ENCODE results near the gene FAM237B.
"Not testable (repeated sequence)": the region's sequence is repeated elsewhere in the genome, so short reads cannot be mapped to it uniquely, and the experiment has no call there.

FAM237B gene

GRCh38 chr7:90320801-90321494, at the start of gene FAM237B:
Gene FAM237B, minus strand, starts transcription at chr7:90321304. Its CDS starts 1,556 bp downstream, at chr7:90319748.
- Histone ChIP-seq H3K79me2 (ENCODE audit: insufficient read depth, low read length) (no peaks in the 10 kb centered on the region), H3K27me3 (ENCODE audit: insufficient read depth, low read length) (no peaks in the 10 kb centered on the region), H3K9ac (ENCODE audit: low read length) (no peak within 1 kb of the TSS), H3F3A (ENCODE audit: insufficient read depth, low read length) (no peaks in the 10 kb centered on the region), H3K9me3 (ENCODE audit: low read length) (no peaks in the 10 kb centered on the region), H3K4me1 (ENCODE audit: insufficient read depth, low read length, severe bottlenecking) (no peaks in the 10 kb centered on the region), H4K20me1 (ENCODE audit: insufficient read depth, low read length) (no peaks in the 10 kb centered on the region), H3K4me3 (ENCODE audit: low read depth, low read length, poor library complexity, severe bottlenecking) (no peak within 1 kb of the TSS), H3K4me2 (ENCODE audit: low read length) (no peak within 1 kb of the TSS), H3K27ac (ENCODE audit: low read depth, low read length, poor library complexity, severe bottlenecking) (no peak within 1 kb of the TSS), H2AFZ (ENCODE audit: low read length) (no peak within 1 kb of the TSS), H3K36me3 (ENCODE audit: insufficient read depth, low read length) (no peaks in the 10 kb centered on the region), H3K9me2 (ENCODE audit: low read depth, low read length) (no peaks in the 10 kb centered on the region)
- no peak for TF ChIP-seq EZH2 (IDR thresholded peaks at IDR 0.05; ENCODE audit: borderline replicate concordance, low read length)
- no peak for TF ChIP-seq CTCF (IDR thresholded peaks at IDR 0.05; ENCODE audit: low read length)

- Histone ChIP-seq H3K4me2 (ENCODE audit: low read length) (no peak overlapping the region), H3K4me3 (ENCODE audit: low read depth, low read length, poor library complexity, severe bottlenecking) (no peak overlapping the region), H3F3A (ENCODE audit: insufficient read depth, low read length) (0 out of 2 replicates have a peak, but pooled peaks cover 4% of the 10 kb centered on the region), H3K27ac (ENCODE audit: low read depth, low read length, poor library complexity, severe bottlenecking) (no peak overlapping the region), H3K9ac (ENCODE audit: low read length) (no peak overlapping the region), H3K27me3 (ENCODE audit: insufficient read depth, low read length) (no peaks in the 10 kb centered on the region), H3K9me2 (ENCODE audit: low read depth, low read length) (no peaks in the 10 kb centered on the region; the same call in 1 of the 2 replicates), H2AFZ (ENCODE audit: low read length) (no peak overlapping the region), H3K36me3 (ENCODE audit: insufficient read depth, low read length) (peaks cover 83% of the 10 kb centered on the region), H4K20me1 (ENCODE audit: insufficient read depth, low read length) (no peaks in the 10 kb centered on the region), H3K9me3 (ENCODE audit: low read length) (peaks cover 24% of the 10 kb centered on the region), H3K79me2 (ENCODE audit: insufficient read depth, low read length) (peaks cover 59% of the 10 kb centered on the region), H3K4me1 (ENCODE audit: insufficient read depth, low read length, severe bottlenecking) (peaks cover 10% of the 10 kb centered on the region)
- no peak for TF ChIP-seq CTCF (IDR thresholded peaks at IDR 0.05; ENCODE audit: low read length)
- TF ChIP-seq EZH2 (IDR thresholded peaks at IDR 0.05; ENCODE audit: borderline replicate concordance, low read length): no peak
Measured at GRCh38 chr7:90351987-90352386, 30.9 kb upstream of the FAM237B start.

- not testable (repeated sequence) for H4K20me1 ChIP-seq (ENCODE audit: insufficient read depth, low read length); H3K4me2 ChIP-seq (ENCODE audit: low read length); H3K9me2 ChIP-seq (ENCODE audit: low read depth, low read length); H3K27me3 ChIP-seq (ENCODE audit: insufficient read depth, low read length); H2AFZ ChIP-seq (ENCODE audit: low read length); H3K9ac ChIP-seq (ENCODE audit: low read length); H3K27ac ChIP-seq (ENCODE audit: low read depth, low read length, poor library complexity, severe bottlenecking); H3K4me3 ChIP-seq (ENCODE audit: low read depth, low read length, poor library complexity, severe bottlenecking); H3F3A ChIP-seq (ENCODE audit: insufficient read depth, low read length)
- Histone ChIP-seq H3K79me2 (ENCODE audit: insufficient read depth, low read length) (peaks cover 61% of the 10 kb centered on the region), H3K9me3 (ENCODE audit: low read length) (peaks cover 18% of the 10 kb centered on the region; the same call in 1 of the 2 replicates), H3K4me1 (ENCODE audit: insufficient read depth, low read length, severe bottlenecking) (peaks cover 22% of the 10 kb centered on the region), H3K36me3 (ENCODE audit: insufficient read depth, low read length) (peaks cover 63% of the 10 kb centered on the region)
Measured at GRCh38 chr7:90350032-90350431, 28.9 kb upstream of the FAM237B start.

- no peaks in the 10 kb centered on the region for H3K9me2 ChIP-seq (ENCODE audit: low read depth, low read length)
- no peak overlapping the region for H3K9ac ChIP-seq (ENCODE audit: low read length)
- H3K4me3 ChIP-seq (ENCODE audit: low read depth, low read length, poor library complexity, severe bottlenecking): no peak overlapping the region
- no peaks in the 10 kb centered on the region for H3F3A ChIP-seq (ENCODE audit: insufficient read depth, low read length)
- H3K9me3 ChIP-seq (ENCODE audit: low read length): peaks cover 16% of the 10 kb centered on the region; the same call in 1 of the 2 replicates
- no peaks in the 10 kb centered on the region for H4K20me1 ChIP-seq (ENCODE audit: insufficient read depth, low read length)
- H3K27ac ChIP-seq (ENCODE audit: low read depth, low read length, poor library complexity, severe bottlenecking): no peak overlapping the region
- peaks cover 61% of the 10 kb centered on the region for H3K79me2 ChIP-seq (ENCODE audit: insufficient read depth, low read length)
- H2AFZ ChIP-seq (ENCODE audit: low read length): no peak overlapping the region
- TF ChIP-seq CTCF (IDR thresholded peaks at IDR 0.05; ENCODE audit: low read length): no peak
- no peak for TF ChIP-seq EZH2 (IDR thresholded peaks at IDR 0.05; ENCODE audit: borderline replicate concordance, low read length)
- H3K4me2 ChIP-seq (ENCODE audit: low read length): no peak overlapping the region
- H3K4me1 ChIP-seq (ENCODE audit: insufficient read depth, low read length, severe bottlenecking): peaks cover 22% of the 10 kb centered on the region
- H3K36me3 ChIP-seq (ENCODE audit: insufficient read depth, low read length): peaks cover 56% of the 10 kb centered on the region
- H3K27me3 ChIP-seq (ENCODE audit: insufficient read depth, low read length): no peaks in the 10 kb centered on the region
Measured at GRCh38 chr7:90349305-90349704, 28.2 kb upstream of the FAM237B start.

Measured in OCI-LY1 (cell line).